HCT116 (cell line): ENCODE data around the gene CREBBP. TPM values are rescaled to one million over a fixed set of nuclear protein-coding genes. Genes with fewer than 3 reads are reported as not detected.

ENCODE experiments used
- ATAC-seq: fragments of 200-7000 bp; cut with Tn5 transposase; 2 replicates; pipeline ENCODE4 v1.9.1; 2020; ENCODE audit warnings: mild to moderate bottlenecking, moderate library complexity
- BruUV-seq: library from RNA; stranded (reverse); fragments of 400-500 nt; replicated peaks from 2 replicates; lab custom pipeline; 2021; lab: Mats Ljungman, UMichigan
- CTCF ChIA-PET: fragments of 300-600 bp; sonication (Branson Sonifier 250); formaldehyde crosslinking; loops from one replicate; lab custom pipeline; 2021; ENCODE audit warnings: antibody characterized with exemption; lab: Charles Lee
- POLR2A ChIA-PET: fragments of 300-600, 350-600 bp; sonication (Branson Sonifier 250); formaldehyde crosslinking; loops from one replicate; lab custom pipeline; 2021; ENCODE audit warnings: antibody characterized with exemption; lab: Charles Lee
- RAD21 ChIA-PET, 2 experiments: fragments of 300-600 bp; sonication (Branson Sonifier 250); formaldehyde crosslinking; loops; one replicate each; lab custom pipeline; 2023; ENCODE audit warnings: low total read pairs in 2 of 2; ENCODE audit not compliant: uncharacterized antibody in 2 of 2, unreplicated experiment in 2 of 2, low non-redundant PET in 1 of 2; lab: Charles Lee
- DNase-seq: peaks from one replicate; pipeline ENCODE4 v3.0.0-alpha.2; 2010; ENCODE audit warnings: low read depth, low spot score
- H2AFZ ChIP-seq: fragments of 200-600 bp; shearing (Covaris generic), sonication (generic); 2 replicates; pipeline ENCODE4 v1.6.1; 2017; ENCODE audit warnings: low read depth, mixed run types, mixed read lengths, antibody characterized with exemption, low read length; ENCODE audit not compliant: poor library complexity, severe bottlenecking
- H3K27ac ChIP-seq: 2 replicates; pipeline ENCODE4 v1.5.1; 2012; ENCODE audit warnings: low read depth, low read length
- H3K27me3 ChIP-seq: fragments of 200-600 bp; sonication (generic); 2 replicates; pipeline ENCODE4 v1.6.1; 2016; ENCODE audit warnings: mixed run types, low read length, mixed read lengths; ENCODE audit not compliant: insufficient read depth
- H3K36me3 ChIP-seq, 2 experiments: fragments of 200-500 bp in 1 of 2; fragments of 200-600 bp in 1 of 2; sonication (Bioruptor generic) in 1 of 2; sonication (generic) in 1 of 2; 2 replicates each; pipeline versions ENCODE4 v1.5.1 to v1.6.1; 2014 to 2016; ENCODE audit warnings: low read length in 2 of 2, inconsistent platforms in 1 of 2, mixed read lengths in 1 of 2, mixed run types in 1 of 2; ENCODE audit not compliant: insufficient read depth in 2 of 2, control insufficient read depth in 1 of 2
- H3K4me1 ChIP-seq, 2 experiments: fragments of 200-600 bp in 1 of 2; sonication (generic) in 1 of 2; 2 replicates each; pipeline versions ENCODE4 v1.5.1 to v1.6.1; 2012 to 2017; ENCODE audit warnings: low read length in 2 of 2, inconsistent platforms in 1 of 2, mild to moderate bottlenecking in 1 of 2, mixed read lengths in 1 of 2, mixed run types in 1 of 2, moderate library complexity in 1 of 2; ENCODE audit not compliant: insufficient read depth in 2 of 2, control insufficient read depth in 1 of 2
- H3K4me2 ChIP-seq: fragments of 200-600 bp; sonication (generic); 2 replicates; pipeline ENCODE4 v1.6.1; 2017; ENCODE audit warnings: mixed run types, low read length, mixed read lengths
- H3K4me3 ChIP-seq, 2 experiments: fragments of 200-600 bp in 1 of 2; sonication (generic) in 1 of 2; replicated peaks in 1 of 2; 2 replicates each; pipeline ENCODE4 v1.5.1; 2011 to 2016; ENCODE audit warnings: low read length in 2 of 2, control low read depth in 1 of 2, low read depth in 1 of 2, mild to moderate bottlenecking in 1 of 2, mixed read lengths in 1 of 2, mixed run types in 1 of 2
- H3K79me2 ChIP-seq: fragments of 200-600 bp; sonication (generic); 2 replicates; pipeline ENCODE4 v1.6.1; 2017; ENCODE audit warnings: mild to moderate bottlenecking, mixed run types, low read length, moderate library complexity, mixed read lengths; ENCODE audit not compliant: insufficient read depth
- H3K9ac ChIP-seq: fragments of 200-600 bp; sonication (generic); 2 replicates; pipeline ENCODE4 v1.6.1; 2016; ENCODE audit warnings: low read length, mixed read lengths
- H3K9me2 ChIP-seq: fragments of 200-600 bp; sonication (generic), shearing (Covaris generic); 2 replicates; pipeline ENCODE4 v1.6.1; 2017; ENCODE audit warnings: mixed run types, mild to moderate bottlenecking, moderate library complexity; ENCODE audit not compliant: insufficient read depth
- H3K9me3 ChIP-seq, 2 experiments: fragments of 200-500 bp in 1 of 2; fragments of 200-600 bp in 1 of 2; sonication (Bioruptor generic) in 1 of 2; sonication (generic) in 1 of 2; 2 replicates each; pipeline ENCODE4 v1.6.1; 2014 to 2017; ENCODE audit warnings: low read length in 2 of 2, mixed read lengths in 2 of 2, inconsistent platforms in 1 of 2, low read depth in 1 of 2, mild to moderate bottlenecking in 1 of 2, mixed run types in 1 of 2, moderate library complexity in 1 of 2; ENCODE audit not compliant: control insufficient read depth in 1 of 2, insufficient read depth in 1 of 2
- H4K20me1 ChIP-seq: fragments of 200-600 bp; sonication (generic), shearing (Covaris generic); 2 replicates; pipeline ENCODE4 v1.6.1; 2017; ENCODE audit warnings: mixed run types, mild to moderate bottlenecking, moderate library complexity; ENCODE audit not compliant: insufficient read depth
- ATF3 ChIP-seq: IDR thresholded peaks from 2 replicates; pipeline ENCODE4 v1.6.1; 2012
- CBX3 ChIP-seq: IDR thresholded peaks from 2 replicates; pipeline ENCODE4 v1.6.1; 2012; ENCODE audit warnings: low read depth
- ELF1 ChIP-seq: IDR thresholded peaks from 2 replicates; pipeline ENCODE4 v1.6.1; 2012; ENCODE audit warnings: low read depth, borderline replicate concordance
- EZH2 ChIP-seq: fragments of 200-600 bp; sonication (generic); IDR thresholded peaks from 2 replicates; pipeline ENCODE4 v1.6.1; 2017; ENCODE audit warnings: antibody characterized with exemption, mixed run types
- FOSL1 ChIP-seq: IDR thresholded peaks from 2 replicates; pipeline ENCODE4 v1.6.1; 2012; ENCODE audit warnings: low read depth
- JUND ChIP-seq: IDR thresholded peaks from 2 replicates; pipeline ENCODE4 v1.6.1; 2012
- POLR2A ChIP-seq: IDR thresholded peaks from 2 replicates; pipeline ENCODE4 v1.7.0; 2011; ENCODE audit warnings: borderline replicate concordance; ENCODE audit not compliant: insufficient read depth, insufficient read length; ENCODE audit errors: extremely low read depth
- POLR2AphosphoS5 ChIP-seq: IDR thresholded peaks from 2 replicates; pipeline ENCODE4 v1.6.1; 2011; ENCODE audit warnings: mild to moderate bottlenecking, low read depth, low read length, moderate library complexity
- REST ChIP-seq: IDR thresholded peaks from 2 replicates; pipeline ENCODE4 v1.6.1; 2012; ENCODE audit warnings: low read depth
- SIN3A ChIP-seq: IDR thresholded peaks from 2 replicates; pipeline ENCODE4 v1.6.1; 2012; ENCODE audit warnings: low read depth
- TCF7L2 ChIP-seq: IDR thresholded peaks from 2 replicates; pipeline ENCODE4 v1.7.0; 2011; ENCODE audit warnings: borderline replicate concordance, inconsistent platforms; ENCODE audit not compliant: insufficient read depth, insufficient read length; ENCODE audit errors: extremely low read depth
- ZBTB33 ChIP-seq: IDR thresholded peaks from 2 replicates; pipeline ENCODE4 v1.6.1; 2011; ENCODE audit warnings: mild to moderate bottlenecking, low read length, moderate library complexity; ENCODE audit not compliant: insufficient replicate concordance; ENCODE audit errors: extremely low read depth
- intact Hi-C: fragments of 100-400 bp; cut with micrococcal nuclease; formaldehyde crosslinking; loops from 2 replicates; pipeline ENCODE4 v1.10.0; 2022
- total RNA-seq: library from RNA; stranded (reverse); gene quantifications from one replicate; pipeline ENCODE4 v1.2.1, GENCODE V29; 2021; ENCODE audit not compliant: unreplicated experiment

Gene CREBBP
- total RNA-seq, 1 experiment from 2014 or later, result 42.7 TPM

GRCh38 chr16:3754081-3754703 is 126.3 kb downstream of the CREBBP start:
- ChIA-PET CTCF (no interaction called here), RAD21 (no interaction called here), POLR2A (no interaction called here)
- BruUV-seq, result no TSS peak
- H3K36me3 ChIP-seq, result peaks cover 16 to 21% of the 10 kb centered on the region in 2 experiments
- H3K9ac ChIP-seq, result no peak overlapping the region
- no peak overlapping the region for H3K4me3 ChIP-seq
- no peak overlapping the region for H3K27ac ChIP-seq
- no peaks in the 10 kb centered on the region for H3K27me3 ChIP-seq
- intact Hi-C loops, result no loop called here
- no peak overlapping the region for H2AFZ ChIP-seq
- H3K4me2 ChIP-seq, result no peak overlapping the region
- DNase-seq, result no peak
- H3K79me2 ChIP-seq, result no peaks in the 10 kb centered on the region; the same call in 1 of the 2 replicates
- no peaks in the 10 kb centered on the region; the same call in 1 of the 2 replicates for H4K20me1 ChIP-seq
- H3K9me3 ChIP-seq, result no peaks in the 10 kb centered on the region
- no peaks in the 10 kb centered on the region for H3K4me1 ChIP-seq
- no peak for ATAC-seq
- TF ChIP-seq TCF7L2 (no peak), POLR2A (no peak)
- H3K9me2 ChIP-seq, result no peaks in the 10 kb centered on the region

GRCh38 chr16:3752984-3753383 is 127.5 kb downstream of the CREBBP start:
- no peak overlapping the region for H3K4me3 ChIP-seq
- H4K20me1 ChIP-seq, result no peaks in the 10 kb centered on the region; the same call in 1 of the 2 replicates
- no peak overlapping the region for H3K27ac ChIP-seq
- CTCF ChIA-PET, result no interaction called here
- POLR2A ChIA-PET, result no interaction called here
- peaks cover 14 to 27% of the 10 kb centered on the region in 2 experiments for H3K36me3 ChIP-seq
- DNase-seq (no peak), ATAC-seq (no peak)
- RAD21 ChIA-PET, result interaction anchor here in 1 of 2 experiments (0.8 kb wide), 1 partner anchor 12 kb away, joined by 3 read pairs; no protein-coding TSS in a partner anchor
- no peaks in the 10 kb centered on the region for H3K4me1 ChIP-seq
- H3K4me2 ChIP-seq, result no peak overlapping the region
- no TSS peak for BruUV-seq
- no peaks in the 10 kb centered on the region for H3K27me3 ChIP-seq
- no peaks in the 10 kb centered on the region; the same call in 1 of the 2 replicates for H3K79me2 ChIP-seq
- H3K9ac ChIP-seq, result no peak overlapping the region
- H2AFZ ChIP-seq, result no peak overlapping the region
- intact Hi-C loops, result no loop called here
- H3K9me3 ChIP-seq, result no peaks in the 10 kb centered on the region
- no peaks in the 10 kb centered on the region for H3K9me2 ChIP-seq
- TF ChIP-seq SIN3A, result no peak
- TF ChIP-seq EZH2, result no peak
- TF ChIP-seq JUND, result no peak
- no peak for TF ChIP-seq ATF3
- TF ChIP-seq FOSL1, result no peak
- TF ChIP-seq POLR2AphosphoS5, result no peak
- TF ChIP-seq REST, result no peak
- no peak for TF ChIP-seq ELF1
- TF ChIP-seq CBX3, result no peak
- TF ChIP-seq ZBTB33, result no peak
